OCI-LY7 (cell line): ENCODE results near the gene KXD1. TPM values are rescaled to one million over a fixed set of nuclear protein-coding genes. Genes with fewer than 3 reads are reported as not detected.

Source experiments
- BruUV-seq: library from RNA; stranded (reverse); fragments of 400-500 nt; replicated peaks from 2 replicates; lab custom pipeline; 2021; lab: Mats Ljungman, UMichigan
- CTCF ChIA-PET: fragments of 300-600 bp; sonication (Branson Sonifier 250); formaldehyde crosslinking; loops from one replicate; lab custom pipeline; 2022; ENCODE audit warnings: antibody characterized with exemption; ENCODE audit not compliant: unreplicated experiment; lab: Charles Lee
- POLR2A ChIA-PET: fragments of 300-600 bp; sonication (Branson Sonifier 250); formaldehyde crosslinking; loops from one replicate; lab custom pipeline; 2022; ENCODE audit warnings: antibody characterized with exemption; lab: Charles Lee
- DNase-seq: peaks from one replicate; pipeline ENCODE4 v3.0.0-alpha.2; 2015; ENCODE audit warnings: low spot score
- H2AFZ ChIP-seq: fragments of 200-600 bp; sonication (generic), shearing (Covaris generic); 2 replicates; pipeline ENCODE4 v1.6.1; 2014; ENCODE audit warnings: mild to moderate bottlenecking, antibody characterized with exemption, low read length, moderate library complexity
- H3K27ac ChIP-seq: fragments of 200-600 bp; sonication (generic); 2 replicates; pipeline ENCODE4 v1.5.1; 2014; ENCODE audit warnings: mixed run types, low read depth, mild to moderate bottlenecking, moderate library complexity, low read length, inconsistent platforms; ENCODE audit not compliant: poor library complexity, severe bottlenecking
- H3K36me3 ChIP-seq: fragments of 200-600 bp; sonication (generic); 2 replicates; pipeline ENCODE4 v1.6.1; 2014; ENCODE audit warnings: mild to moderate bottlenecking, antibody characterized with exemption, low read length, moderate library complexity, mixed read lengths; ENCODE audit not compliant: insufficient read depth
- H3K4me1 ChIP-seq: fragments of 200-600 bp; sonication (generic); 2 replicates; pipeline ENCODE4 v1.5.1; 2014; ENCODE audit warnings: mild to moderate bottlenecking, low read length; ENCODE audit not compliant: insufficient read depth, poor library complexity, severe bottlenecking
- H3K4me2 ChIP-seq: fragments of 200-600 bp; sonication (generic); 2 replicates; pipeline ENCODE4 v1.6.1; 2014; ENCODE audit warnings: mild to moderate bottlenecking, low read length
- H3K4me3 ChIP-seq: fragments of 200-600 bp; sonication (generic); 2 replicates; pipeline ENCODE4 v1.5.1; 2014; ENCODE audit warnings: mild to moderate bottlenecking, low read depth, low read length; ENCODE audit not compliant: poor library complexity, severe bottlenecking
- H3K79me2 ChIP-seq: fragments of 200-600 bp; sonication (generic); 2 replicates; pipeline ENCODE4 v1.6.1; 2016; ENCODE audit warnings: low read depth, mild to moderate bottlenecking, low read length, moderate library complexity, mixed read lengths; ENCODE audit not compliant: insufficient read depth
- H3K9me2 ChIP-seq: fragments of 200-600 bp; sonication (generic); 2 replicates; pipeline ENCODE4 v1.6.1; 2016; ENCODE audit warnings: mild to moderate bottlenecking, low read length, mixed read lengths; ENCODE audit not compliant: insufficient read depth
- H3K9me3 ChIP-seq: fragments of 200-600 bp; sonication (generic); 2 replicates; pipeline ENCODE4 v1.6.1; 2014; ENCODE audit warnings: mild to moderate bottlenecking, mixed run types, low read length, mixed read lengths
- H4K20me1 ChIP-seq: fragments of 200-600 bp; sonication (generic); 2 replicates; pipeline ENCODE4 v1.6.1; 2014; ENCODE audit warnings: mild to moderate bottlenecking, antibody characterized with exemption, low read length, moderate library complexity, mixed read lengths; ENCODE audit not compliant: insufficient read depth
- CTCF ChIP-seq: fragments of 200-600 bp; sonication (generic); conservative IDR thresholded peaks from 2 replicates; pipeline ENCODE4 v1.5.1; 2014; ENCODE audit warnings: mild to moderate bottlenecking, antibody characterized with exemption, low read length, moderate library complexity, mixed read lengths
- EZH2phosphoT487 ChIP-seq: fragments of 200-600 bp; sonication (generic); IDR thresholded peaks from 2 replicates; pipeline ENCODE4 v1.6.1; 2018; ENCODE audit warnings: low read depth, borderline replicate concordance, mild to moderate bottlenecking, mixed run types, antibody characterized with exemption, low read length, moderate library complexity, mixed read lengths
- intact Hi-C: fragments of 100-400 bp; cut with micrococcal nuclease; formaldehyde crosslinking; loops from one replicate; pipeline ENCODE4 v1.10.0; 2022; ENCODE audit not compliant: unreplicated experiment
- total RNA-seq, 2 experiments: library from RNA; depleted of rRNA in 1 of 2; stranded (reverse); fragments of >200 nt in 1 of 2; shearing (Covaris generic) in 1 of 2; gene quantifications; 2 replicates each; pipeline ENCODE4 v1.2.3, GENCODE V29; 2014 to 2022

The KXD1 gene
- total RNA-seq, 2 experiments from 2014 or later, result 96.7 to 99.8 TPM

- no peaks in the 10 kb centered on the region for H3K36me3 ChIP-seq
- no peak overlapping the region for H3K4me3 ChIP-seq
- H2AFZ ChIP-seq, result no peak overlapping the region
- POLR2A ChIA-PET, result no interaction called here
- H3K4me2 ChIP-seq, result no peak overlapping the region
- no peaks in the 10 kb centered on the region for H3K79me2 ChIP-seq
- BruUV-seq, result no TSS peak
- no peak overlapping the region for H3K27ac ChIP-seq
- DNase-seq, result no peak
- H4K20me1 ChIP-seq, result no peaks in the 10 kb centered on the region
- intact Hi-C loops, result no loop called here
- CTCF ChIA-PET, result no interaction called here
- H3K4me1 ChIP-seq, result peaks cover 11% of the 10 kb centered on the region
- TF ChIP-seq EZH2phosphoT487 (no peak), CTCF (no peak)
- H3K9me3 ChIP-seq, result no peaks in the 10 kb centered on the region
- H3K9me2 ChIP-seq, result no peaks in the 10 kb centered on the region
These were observed 50.6 kb downstream of the KXD1 start for GRCh38 chr19:18608102-18608804.

GRCh38 chr19:18608805-18609716 lies 51.4 kb downstream of the KXD1 start:
- TF ChIP-seq CTCF, result no peak
- Histone ChIP-seq H3K27ac (no peak overlapping the region), H3K9me3 (no peaks in the 10 kb centered on the region), H3K36me3 (no peaks in the 10 kb centered on the region), H3K4me2 (no peak overlapping the region), H3K9me2 (no peaks in the 10 kb centered on the region), H3K4me3 (no peak overlapping the region), H4K20me1 (no peaks in the 10 kb centered on the region), H3K79me2 (no peaks in the 10 kb centered on the region), H3K4me1 (peaks cover 11% of the 10 kb centered on the region), H2AFZ (no peak overlapping the region)
- intact Hi-C loops, result no loop called here
- no peak for DNase-seq
- CTCF ChIA-PET, result no interaction called here
- no TSS peak for BruUV-seq
- POLR2A ChIA-PET, result no interaction called here

GRCh38 chr19:18609717-18610051 lies 52.0 kb downstream of the KXD1 start:
- CTCF ChIA-PET, result no interaction called here
- POLR2A ChIA-PET, result no interaction called here
- no peak for DNase-seq
- H3K36me3 ChIP-seq, result no peaks in the 10 kb centered on the region
- no TSS peak for BruUV-seq
- H4K20me1 ChIP-seq, result no peaks in the 10 kb centered on the region
- H3K4me2 ChIP-seq, result no peak overlapping the region
- no peaks in the 10 kb centered on the region for H3K9me2 ChIP-seq
- no peaks in the 10 kb centered on the region for H3K9me3 ChIP-seq
- TF ChIP-seq EZH2phosphoT487 (no peak), CTCF (no peak)
- H3K4me3 ChIP-seq, result no peak overlapping the region
- H3K27ac ChIP-seq, result no peak overlapping the region
- intact Hi-C loops, result no loop called here
- H3K4me1 ChIP-seq, result peaks cover 11% of the 10 kb centered on the region
- H2AFZ ChIP-seq, result no peak overlapping the region
- no peaks in the 10 kb centered on the region for H3K79me2 ChIP-seq
